Activated CD4-positive, alpha-beta T cell treated with anti-CD3 and anti-CD28 coated beads, Interleukin-2, amount 50 U/mL, for 1 hour (primary cell): ENCODE measurements around the gene LGI2.

Experiments
- DNase-seq: peaks from one replicate; pipeline ENCODE4 v3.0.0-alpha.2; 2020

The LGI2 gene

GRCh38 chr4:24995346-24995919 lies 35.3 kb downstream of the LGI2 start:
- DNase-seq: no peak

- no peak for DNase-seq
Observed at GRCh38 chr4:24993551-24994080, 37.1 kb downstream of the LGI2 start.

- no peak for DNase-seq
Observed at GRCh38 chr4:24992968-24993367, 37.8 kb downstream of the LGI2 start.

- no peak for DNase-seq
Observed at GRCh38 chr4:24991015-24991414, 39.7 kb downstream of the LGI2 start.

- no peak for DNase-seq
Observed at GRCh38 chr4:24989327-24989726, 41.4 kb downstream of the LGI2 start.

GRCh38 chr4:24988776-24989175 lies 42.0 kb downstream of the LGI2 start:
- no peak for DNase-seq

GRCh38 chr4:24984602-24985532 lies 45.9 kb downstream of the LGI2 start:
- no peak for DNase-seq

- no peak for DNase-seq
Observed at GRCh38 chr4:24980740-24981139, 50.0 kb downstream of the LGI2 start.

- DNase-seq: peak; percentile 30
Observed at GRCh38 chr4:24980064-24980690, 50.6 kb downstream of the LGI2 start.

GRCh38 chr4:24979554-24979953 lies 51.2 kb downstream of the LGI2 start:
- DNase-seq: no peak

- no peak for DNase-seq
Observed at GRCh38 chr4:24978291-24979075, 52.3 kb downstream of the LGI2 start.

- DNase-seq: no peak
Observed at GRCh38 chr4:24975510-24975909, 55.2 kb downstream of the LGI2 start.

GRCh38 chr4:24973747-24974601 lies 56.8 kb downstream of the LGI2 start:
- no peak for DNase-seq

- DNase-seq: no peak
Observed at GRCh38 chr4:24973404-24973746, 57.4 kb downstream of the LGI2 start.

- DNase-seq: no peak
Observed at GRCh38 chr4:24971192-24971591, 59.6 kb downstream of the LGI2 start.

GRCh38 chr4:24970635-24971034 lies 60.1 kb downstream of the LGI2 start:
- DNase-seq: no peak

GRCh38 chr4:24970191-24970590 lies 60.6 kb downstream of the LGI2 start:
- DNase-seq: no peak

GRCh38 chr4:24969486-24969885 lies 61.3 kb downstream of the LGI2 start:
- no peak for DNase-seq

GRCh38 chr4:24968992-24969391 lies 61.8 kb downstream of the LGI2 start:
- DNase-seq: no peak

GRCh38 chr4:24968278-24968677 lies 62.5 kb downstream of the LGI2 start:
- DNase-seq: no peak

GRCh38 chr4:24967346-24967745 lies 63.4 kb downstream of the LGI2 start:
- DNase-seq: no peak

GRCh38 chr4:24966076-24966475 lies 64.7 kb downstream of the LGI2 start:
- DNase-seq: no peak
